Activated CD8-positive, alpha-beta memory T cell treated with anti-CD3 and anti-CD28 coated beads for 36 hours (primary cell): ENCODE results near the gene MDP1. TPM values are rescaled to one million over a fixed set of nuclear protein-coding genes. Genes with fewer than 3 reads are reported as not detected.

Experiments used
- CTCF ChIA-PET: fragments of 350-600 bp; sonication (Branson Sonifier 250); formaldehyde crosslinking; loops from one replicate; lab custom pipeline; 2021; ENCODE audit warnings: antibody characterized with exemption; lab: Charles Lee
- POLR2A ChIA-PET: fragments of 350-600 bp; sonication (Branson Sonifier 250); formaldehyde crosslinking; loops from one replicate; lab custom pipeline; 2021; ENCODE audit warnings: antibody characterized with exemption; lab: Charles Lee
- total RNA-seq, 2 experiments: library from RNA; stranded (reverse); gene quantifications; one replicate each; pipeline ENCODE4 v1.2.3, GENCODE V29; 2021

MDP1 gene
- total RNA-seq, 2 experiments from 2014 or later: 14.9 to 17.4 TPM

DNA sequence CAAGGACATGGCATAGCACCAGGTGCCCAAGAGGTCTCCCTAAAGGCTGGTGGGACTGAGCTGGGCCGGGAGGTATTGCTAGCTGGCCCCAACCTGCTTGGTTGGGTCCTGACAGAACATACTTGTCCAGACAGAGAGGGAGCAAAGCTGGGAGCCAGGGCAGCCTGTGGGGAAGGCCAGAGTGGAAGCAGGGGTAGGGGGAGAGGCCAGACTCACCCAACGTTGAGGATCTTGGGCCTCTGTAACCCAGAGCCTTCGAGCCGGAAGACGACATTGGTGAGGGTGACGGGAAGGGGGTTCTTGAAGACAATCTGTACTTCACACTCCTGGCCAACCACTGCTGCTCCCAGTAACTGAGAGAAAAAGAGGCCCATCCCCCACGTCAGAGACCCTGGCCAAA is 38.1 kb upstream of the MDP1 start:
- ChIA-PET CTCF (no interaction called here), POLR2A (no interaction called here)

DNA sequence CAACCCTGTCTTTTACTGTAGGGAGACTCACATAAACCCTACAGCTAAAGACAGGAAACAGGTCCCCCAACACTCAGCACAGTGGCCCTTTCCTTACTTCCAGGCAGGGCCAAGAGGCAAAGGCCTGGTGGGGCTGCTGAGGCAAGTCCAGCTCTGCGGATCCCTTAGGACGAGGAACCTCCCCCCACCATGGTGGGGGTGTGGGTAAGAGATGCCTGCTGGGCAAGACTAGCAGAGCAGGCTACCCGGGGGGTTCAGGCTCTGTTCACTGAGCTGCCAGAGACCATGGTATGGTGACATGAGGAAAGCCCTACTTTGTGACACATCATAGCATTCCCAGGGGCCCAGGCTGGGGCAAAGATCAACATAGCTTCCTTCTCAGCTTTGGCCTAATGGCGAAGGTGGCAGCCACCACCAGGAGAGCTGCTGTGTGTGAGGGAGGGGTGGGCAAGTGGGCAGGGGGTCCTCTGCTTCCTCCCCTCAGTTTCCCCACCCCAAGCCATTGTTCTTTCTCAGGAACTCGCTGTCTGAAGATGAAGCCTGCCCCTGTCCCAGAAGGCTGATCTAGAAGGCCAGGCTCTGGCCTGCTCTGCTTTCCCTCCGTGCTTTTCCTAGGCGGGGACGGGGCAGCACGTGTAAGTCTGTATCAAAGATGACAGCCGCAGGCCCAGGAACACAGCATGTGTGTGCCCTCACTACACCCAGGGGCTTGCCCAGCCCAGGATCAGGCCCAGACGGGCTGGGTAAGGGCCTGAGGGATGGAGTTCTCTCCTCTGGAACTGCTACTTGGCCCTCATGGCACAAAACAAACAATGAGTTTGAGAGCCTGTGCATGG is 36.6 kb upstream of the MDP1 start:
- CTCF ChIA-PET: interaction anchor here (1.4 to 11.9 kb wide), 3 partner anchors 10 to 55 kb away, joined by 5 to 156 read pairs (median 11); partner anchors contain the start of genes CIDEB, DHRS1, NOP9 and TINF2

DNA sequence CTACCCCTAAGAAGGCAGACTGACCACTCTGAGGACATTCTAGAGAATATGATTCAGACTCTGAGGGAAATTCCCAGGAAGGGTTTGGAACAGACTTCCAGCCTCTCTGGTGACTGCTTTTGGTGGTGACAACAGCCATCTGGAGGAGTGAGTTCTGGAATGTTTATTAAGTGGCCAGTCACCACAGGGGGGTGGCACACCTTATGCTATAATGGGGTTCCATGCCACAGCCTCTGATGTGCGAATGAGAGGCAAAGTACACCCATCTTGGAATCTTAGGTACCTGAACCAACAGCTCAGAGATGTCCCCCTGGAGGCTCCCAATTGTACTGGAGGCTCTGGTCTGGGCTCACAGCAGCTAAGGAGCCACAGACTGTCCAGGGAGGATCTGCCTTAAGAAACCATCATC is 36.0 kb upstream of the MDP1 start:
- ChIA-PET POLR2A (interaction anchor here (1.0 kb wide), 1 partner anchor 14 kb away, joined by 5 read pairs; no protein-coding TSS in a partner anchor), CTCF (interaction anchor here (1.4 to 11.9 kb wide), 3 partner anchors 9 to 56 kb away, joined by 5 to 156 read pairs (median 11); partner anchors contain the start of genes CIDEB, DHRS1, NOP9 and TINF2)

More for the DNA sequence above, 36.6 kb upstream of the MDP1 start:
- POLR2A ChIA-PET: interaction anchor here (1.0 kb wide), 1 partner anchor 13 kb away, joined by 5 read pairs; no protein-coding TSS in a partner anchor

DNA sequence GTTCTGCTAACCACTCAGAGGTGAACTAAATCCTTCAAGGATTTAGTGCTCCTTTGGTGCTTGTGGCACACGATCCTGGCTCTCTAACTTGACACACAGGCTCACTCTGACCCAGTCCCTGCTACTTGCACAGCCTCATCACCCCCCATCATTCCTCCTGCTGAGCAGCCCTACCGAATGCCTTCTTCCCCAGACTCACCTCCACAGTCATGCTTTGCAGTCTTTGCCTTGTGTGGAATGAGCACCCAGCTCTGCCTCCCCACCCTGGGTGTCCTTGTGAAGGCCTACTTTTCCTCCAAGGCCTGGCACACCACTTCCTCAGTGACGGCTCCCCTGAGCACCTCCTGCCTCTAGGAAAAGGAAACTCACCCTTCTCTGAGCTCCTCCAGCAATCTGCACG is 34.5 kb upstream of the MDP1 start:
- POLR2A ChIA-PET: interaction anchor here (1.1 kb wide), 1 partner anchor 8 kb away, joined by 3 read pairs; the partner anchor contains the start of gene TINF2
- CTCF ChIA-PET: interaction anchor here (2.9 to 11.9 kb wide), 2 partner anchors 8 to 47 kb away, joined by 11 to 156 read pairs; partner anchors contain the start of genes DHRS1, NOP9 and TINF2

DNA sequence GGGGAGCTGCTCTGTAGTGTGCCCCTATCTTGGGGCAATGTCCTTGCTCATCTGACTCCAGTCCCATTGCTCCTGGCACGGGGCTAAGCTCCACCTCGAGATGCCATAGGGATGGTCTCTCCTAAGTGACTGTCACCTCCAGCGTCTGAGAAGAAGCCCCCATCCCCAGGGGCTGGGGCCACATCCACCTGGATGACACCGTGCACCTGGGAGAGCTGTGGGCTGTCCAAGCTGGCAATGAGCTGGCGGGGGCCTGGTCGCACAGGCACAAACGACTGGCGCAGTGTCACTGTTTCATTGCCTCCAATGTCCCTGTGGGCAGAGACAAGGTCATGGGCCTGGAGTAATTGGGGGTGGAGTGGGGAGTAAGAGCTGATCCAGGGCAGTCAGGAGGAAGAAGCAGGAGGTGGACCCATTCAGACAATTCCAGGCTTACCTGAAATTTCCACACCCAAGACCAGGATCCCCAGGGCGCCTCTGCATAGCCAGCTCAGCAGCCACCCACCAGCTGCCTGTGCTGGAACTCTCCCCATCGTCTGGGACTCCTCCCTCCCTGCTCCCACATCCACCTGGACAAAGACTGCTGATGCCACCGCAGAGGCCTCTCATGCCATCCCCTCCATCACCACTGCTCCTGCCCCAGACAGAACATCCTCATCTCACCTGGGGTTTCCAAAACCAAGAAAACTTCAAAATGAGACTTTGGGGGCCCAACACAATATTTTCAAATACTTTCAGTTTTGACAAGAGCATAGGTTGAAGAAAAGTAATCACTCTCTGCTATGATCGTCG is 33.6 kb upstream of the MDP1 start:
- ChIA-PET CTCF (interaction anchor here (1.4 to 11.9 kb wide), 3 partner anchors 16 to 182 kb away, joined by 3 to 156 read pairs (median 4); partner anchors contain the start of genes DHRS1 and NOP9), POLR2A (interaction anchor here (0.5 kb wide), 1 partner anchor 37 kb away, joined by 4 read pairs; no protein-coding TSS in a partner anchor)

DNA sequence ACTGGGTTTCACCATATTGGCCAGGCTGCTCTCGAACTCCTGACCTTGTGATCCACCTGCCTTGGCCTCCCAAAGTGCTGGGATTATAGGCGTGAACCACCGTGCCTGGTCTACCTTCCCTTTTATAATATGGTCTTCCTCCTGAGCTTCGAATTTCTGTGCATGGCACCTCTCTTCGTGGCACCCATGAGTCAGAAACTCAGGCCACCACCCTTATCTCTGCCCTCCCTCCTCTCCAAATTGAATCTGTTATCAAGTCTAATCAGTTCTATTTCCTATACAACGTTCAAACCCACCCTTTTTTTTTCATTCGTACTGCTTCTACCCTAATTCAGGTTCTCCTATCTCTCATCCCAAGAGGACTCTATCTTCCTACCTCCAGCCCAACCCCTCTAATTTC is 31.6 kb upstream of the MDP1 start:
- ChIA-PET CTCF (interaction anchor here (0.7 to 11.9 kb wide), 9 partner anchors 24 to 348 kb away, joined by 3 to 156 read pairs (median 9); partner anchors contain the start of genes CIDEB, DHRS1, LTB4R and NOP9), POLR2A (interaction anchor here (0.7 to 1.8 kb wide), 9 partner anchors 12 to 194 kb away, joined by 3 to 12 read pairs (median 4); partner anchors contain the start of gene RABGGTA)

DNA sequence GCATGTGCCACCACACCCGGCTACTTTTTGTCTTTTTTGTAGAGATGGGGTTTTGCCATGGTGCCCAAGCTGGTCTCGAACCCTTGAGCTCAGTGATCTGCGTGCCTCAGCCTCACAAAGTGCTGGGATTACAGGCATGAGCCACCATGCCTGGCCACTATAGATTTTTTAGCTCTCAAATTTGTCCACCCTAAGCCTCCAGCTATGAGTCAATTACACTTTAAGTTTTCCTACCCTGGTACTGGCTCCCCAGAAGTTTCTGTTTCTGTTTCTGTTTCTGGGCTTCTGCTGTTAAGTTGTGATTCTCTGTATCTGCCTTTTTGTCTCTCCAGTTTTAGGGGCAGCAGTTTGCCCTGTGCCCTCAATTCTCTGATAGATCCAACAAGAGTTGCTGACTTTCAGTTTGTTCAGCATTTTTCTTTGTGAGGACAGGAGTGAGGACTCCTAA is 30.9 kb upstream of the MDP1 start:
- CTCF ChIA-PET: interaction anchor here (0.6 to 11.9 kb wide), 12 partner anchors 10 to 348 kb away, joined by 3 to 156 read pairs (median 6); partner anchors contain the start of genes CIDEB, DHRS1, LTB4R and MDP1
- POLR2A ChIA-PET: interaction anchor here (0.7 to 1.8 kb wide), 9 partner anchors 24 to 193 kb away, joined by 3 to 18 read pairs (median 3); partner anchors contain the start of gene RABGGTA

DNA sequence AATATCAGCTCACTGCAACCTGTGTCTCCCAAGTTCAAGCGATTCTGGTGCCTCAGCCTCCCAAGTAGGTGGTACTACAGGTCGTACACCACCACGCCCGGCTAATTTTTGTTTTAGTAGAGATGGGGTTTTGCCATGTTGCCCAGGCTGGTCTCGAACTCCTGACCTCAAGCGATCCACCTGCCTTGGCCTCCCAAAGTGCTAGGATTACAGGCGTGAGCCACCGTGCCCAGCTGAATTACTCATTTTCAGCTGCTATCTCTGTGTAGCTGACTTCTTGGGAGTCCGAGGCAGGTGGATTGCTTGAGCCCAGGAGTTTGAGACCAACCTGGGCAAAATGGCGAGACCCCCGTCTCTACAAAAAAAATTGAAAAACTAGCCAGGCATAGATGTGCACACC is 29.5 kb upstream of the MDP1 start:
- ChIA-PET CTCF (interaction anchor here (0.6 to 11.9 kb wide), 4 partner anchors 15 to 52 kb away, joined by 4 to 156 read pairs (median 14); partner anchors contain the start of genes DHRS1 and NOP9), POLR2A (interaction anchor here (0.6 kb wide), 1 partner anchor 43 kb away, joined by 5 read pairs; no protein-coding TSS in a partner anchor)

DNA sequence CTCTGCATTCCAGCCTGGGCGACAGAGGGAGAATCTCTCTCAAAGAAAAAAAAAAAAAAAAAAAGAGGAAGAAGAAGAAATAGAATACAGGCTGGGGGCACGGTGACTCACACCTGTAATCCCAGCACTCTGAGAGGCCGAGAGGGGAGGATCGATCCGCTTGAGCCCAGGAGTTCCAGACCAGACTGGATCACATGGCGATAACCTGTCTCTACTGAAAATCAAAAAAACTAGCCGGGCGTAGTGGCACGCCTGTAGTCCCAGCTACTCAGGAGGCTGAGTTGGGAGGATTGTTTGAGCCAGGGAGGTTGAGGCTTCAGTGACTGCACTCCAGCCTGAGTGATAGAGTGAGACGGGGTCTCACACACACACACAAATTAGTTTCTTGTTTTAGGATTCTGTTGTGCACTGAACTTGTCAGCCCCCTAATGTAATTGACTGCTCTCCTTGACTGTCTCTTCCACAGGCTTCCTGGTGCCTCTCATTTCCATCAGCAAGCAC is 27.5 kb upstream of the MDP1 start:
- ChIA-PET POLR2A (interaction anchor here (0.8 to 2.8 kb wide), 5 partner anchors 27 to 199 kb away, joined by 4 to 24 read pairs (median 12); partner anchors contain the start of genes EMC9, RABGGTA and SDR39U1), CTCF (interaction anchor here (0.7 to 11.9 kb wide), 23 partner anchors 8 to 1221 kb away, joined by 3 to 156 read pairs (median 5); partner anchors contain the start of genes CBLN3, CIDEB, DHRS1 and KHNYN)

DNA sequence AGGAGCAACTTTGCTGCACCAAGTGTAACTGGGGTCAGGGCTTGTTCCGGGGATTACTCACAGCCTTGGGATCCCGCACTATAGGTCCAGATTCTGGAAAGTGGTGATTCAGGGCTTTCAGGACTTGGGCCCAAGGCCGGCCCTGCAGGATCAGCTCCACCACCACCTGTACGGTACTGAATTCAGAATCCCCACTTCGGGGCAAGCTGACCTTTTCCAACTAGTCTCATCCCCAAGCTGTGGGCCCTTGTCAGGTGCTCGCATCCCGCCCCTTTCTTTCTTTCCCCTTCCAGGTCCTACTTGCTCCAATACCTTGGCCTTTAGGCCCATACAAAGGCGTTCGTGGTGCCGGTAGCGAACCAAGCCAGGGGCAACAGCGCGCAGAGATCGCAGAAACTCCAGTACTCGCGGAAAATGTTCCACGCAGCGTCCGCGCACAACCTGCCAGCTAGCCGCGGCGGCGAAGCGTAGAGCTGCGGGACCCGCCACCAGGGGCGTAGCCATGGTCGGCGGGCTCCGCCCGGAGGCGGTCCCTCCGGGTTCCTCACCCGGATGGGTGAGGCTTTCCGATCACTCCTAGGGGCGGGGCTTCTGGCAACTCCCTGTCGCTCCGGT is 26.1 kb upstream of the MDP1 start:
- POLR2A ChIA-PET: interaction anchor here (0.9 to 2.8 kb wide), 16 partner anchors 8 to 200 kb away, joined by 3 to 24 read pairs (median 8); partner anchors contain the start of genes CHMP4A, CIDEB, DCAF11 and DHRS1
- CTCF ChIA-PET: interaction anchor here (0.8 to 11.9 kb wide), 23 partner anchors 8 to 194 kb away, joined by 3 to 156 read pairs (median 5); partner anchors contain the start of genes CBLN3, CHMP4A, CIDEB and DHRS1

DNA sequence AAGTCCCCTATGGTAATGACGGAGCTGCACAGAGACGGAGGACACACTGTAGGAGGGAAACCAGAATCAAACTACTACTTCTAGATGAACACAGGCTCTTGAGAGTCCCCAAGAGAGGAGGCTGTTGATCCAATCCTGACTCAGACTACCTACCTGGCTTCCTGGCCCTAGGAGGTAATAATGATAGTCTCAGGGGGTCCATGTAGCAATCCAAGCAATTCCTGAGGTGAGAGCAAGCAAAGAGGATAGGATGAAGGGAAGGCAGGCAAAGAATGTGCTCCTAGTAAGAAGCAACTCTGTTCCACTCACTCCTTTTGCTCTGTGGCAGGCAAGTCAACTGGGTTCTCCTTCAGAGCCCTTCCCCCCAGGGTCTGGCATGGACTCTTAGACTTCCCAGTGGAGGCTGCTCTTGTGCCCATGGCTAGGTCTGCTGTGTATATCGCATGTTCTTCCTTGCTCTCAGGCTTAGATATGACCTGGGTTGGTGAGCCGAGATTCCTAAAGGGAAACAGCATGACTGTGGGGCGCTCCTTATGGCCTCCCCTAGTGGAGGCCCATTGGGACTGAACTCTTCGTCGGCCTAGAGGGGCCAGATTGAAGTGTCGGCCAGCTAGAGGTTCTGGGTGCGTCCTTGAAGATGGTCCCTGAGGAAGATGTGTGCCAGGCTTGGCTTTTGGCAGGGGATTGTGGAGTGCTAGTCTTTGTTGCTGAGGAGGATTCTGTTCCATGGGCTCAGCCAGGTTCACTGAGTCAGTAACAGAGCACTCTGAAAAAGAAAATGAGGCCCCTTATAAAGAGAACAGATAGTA is 24.4 kb upstream of the MDP1 start:
- ChIA-PET POLR2A (interaction anchor here (1.2 kb wide), 1 partner anchor 10 kb away, joined by 7 read pairs; no protein-coding TSS in a partner anchor), CTCF (interaction anchor here (2.9 to 11.9 kb wide), 3 partner anchors 31 to 69 kb away, joined by 17 to 156 read pairs (median 46); partner anchors contain the start of genes CIDEB, DHRS1, LTB4R and LTB4R2)

DNA sequence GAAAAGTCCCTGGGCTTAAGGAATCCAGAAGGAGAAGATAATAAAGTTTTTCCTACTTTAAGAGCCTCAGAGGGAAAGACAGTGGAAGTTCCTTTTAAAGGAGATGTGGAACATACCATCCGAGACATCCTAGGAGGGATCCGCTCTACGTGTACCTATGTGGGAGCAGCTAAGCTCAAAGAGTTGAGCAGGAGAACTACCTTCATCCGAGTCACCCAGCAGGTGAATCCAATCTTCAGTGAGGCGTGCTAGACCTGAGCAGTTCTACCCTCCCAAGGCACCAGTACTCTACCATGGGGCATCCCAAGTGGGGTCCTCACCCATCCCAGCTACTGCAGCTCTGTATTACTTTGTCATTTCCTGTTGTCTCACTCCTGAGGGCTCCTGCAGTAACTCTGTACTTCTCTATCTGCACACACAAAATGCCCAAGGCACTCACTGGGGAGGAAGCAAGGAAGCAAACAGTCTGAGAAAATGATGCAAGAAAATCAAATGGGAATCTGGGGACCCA is 22.7 kb upstream of the MDP1 start:
- CTCF ChIA-PET: interaction anchor here (0.6 to 2.3 kb wide), 4 partner anchors 23 to 69 kb away, joined by 3 to 7 read pairs (median 5); partner anchors contain the start of genes CIDEB, DHRS1, MDP1 and NOP9
- POLR2A ChIA-PET: interaction anchor here (0.6 kb wide), 1 partner anchor 8 kb away, joined by 9 read pairs; no protein-coding TSS in a partner anchor

DNA sequence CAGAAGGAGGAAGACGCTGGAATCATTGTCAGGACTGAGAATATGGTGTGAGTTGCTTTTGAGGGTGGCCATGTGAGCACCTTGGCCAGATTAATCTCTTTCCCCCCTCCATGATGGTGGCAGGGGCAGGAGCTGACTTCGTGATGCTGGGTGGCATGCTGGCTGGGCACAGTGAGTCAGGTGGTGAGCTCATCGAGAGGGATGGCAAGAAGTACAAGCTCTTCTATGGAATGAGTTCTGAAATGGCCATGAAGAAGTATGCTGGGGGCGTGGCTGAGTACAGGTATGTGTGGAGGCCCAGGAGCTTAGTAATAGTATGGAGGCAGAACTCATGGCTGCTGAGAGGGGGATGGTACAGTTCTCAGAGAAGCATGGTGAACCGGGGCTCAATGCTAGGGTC is 22.3 kb upstream of the MDP1 start:
- POLR2A ChIA-PET: interaction anchor here (0.6 kb wide), 1 partner anchor 8 kb away, joined by 9 read pairs; no protein-coding TSS in a partner anchor
- CTCF ChIA-PET: interaction anchor here (0.9 to 2.3 kb wide), 3 partner anchors 59 to 70 kb away, joined by 3 to 7 read pairs (median 7); partner anchors contain the start of genes CIDEB, DHRS1 and NOP9

DNA sequence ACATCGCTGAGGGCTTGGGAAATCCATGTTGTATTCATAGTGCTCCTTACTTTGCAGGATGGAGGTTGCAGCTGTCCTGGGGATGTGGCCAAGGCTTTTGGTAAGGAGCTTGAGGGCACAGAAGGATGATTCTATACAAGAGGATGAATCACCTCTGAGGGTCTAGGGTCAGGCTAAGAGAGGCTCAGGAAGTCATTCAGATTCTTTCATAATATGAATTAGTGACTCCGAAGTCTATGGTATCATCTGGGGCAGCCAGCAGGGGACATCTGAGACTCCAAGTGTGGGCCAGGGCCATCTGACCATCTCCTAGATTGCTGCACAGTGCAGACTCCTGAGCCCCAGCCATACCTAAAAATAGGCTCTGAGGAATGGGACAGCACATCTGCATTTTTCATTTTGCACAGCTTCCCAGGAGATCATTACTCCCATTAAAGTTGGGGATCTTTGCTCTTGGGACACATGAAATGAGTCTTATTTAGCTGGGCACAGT is 21.6 kb upstream of the MDP1 start:
- CTCF ChIA-PET: interaction anchor here (0.9 to 2.3 kb wide), 4 partner anchors 34 to 70 kb away, joined by 3 to 7 read pairs (median 5); partner anchors contain the start of genes CIDEB, DHRS1, NOP9 and RABGGTA
- POLR2A ChIA-PET: interaction anchor here (0.5 kb wide), 1 partner anchor 9 kb away, joined by 5 read pairs; no protein-coding TSS in a partner anchor
